WTC11 (cell line): ENCODE measurements around the gene ATG7. TPM values are rescaled to one million over a fixed set of nuclear protein-coding genes. Genes with fewer than 3 reads are reported as not detected.
A peak's percentile ranks its signal among the peaks of the same experiment; 100 is the strongest.

ENCODE experiments used
- ATAC-seq: fragments of 200-7000 bp; cut with Tn5 transposase; 2 replicates; pipeline ENCODE4 v1.10.0; 2021; ENCODE audit warnings: mild to moderate bottlenecking, moderate library complexity
- CTCF ChIA-PET: fragments of 300-600 bp; sonication (Branson Sonifier 250); formaldehyde crosslinking; loops from one replicate; lab custom pipeline; 2021; ENCODE audit warnings: antibody characterized with exemption; lab: Charles Lee
- POLR2A ChIA-PET: fragments of 350-600 bp; sonication (Branson Sonifier 250); formaldehyde crosslinking; loops from one replicate; lab custom pipeline; 2021; ENCODE audit warnings: antibody characterized with exemption; lab: Charles Lee
- DNase-seq: peaks from one replicate; pipeline ENCODE4 v3.0.0; 2021; ENCODE audit warnings: low spot score
- H3K27ac Mint-ChIP-seq: 2 replicates; pipeline ENCODE4 v1.8.0; 2021; ENCODE audit warnings: mixed read lengths
- H3K27me3 Mint-ChIP-seq: 2 replicates; pipeline ENCODE4 v1.8.0; 2021; ENCODE audit warnings: low read depth, mild to moderate bottlenecking, moderate library complexity, mixed read lengths
- H3K36me3 Mint-ChIP-seq: 2 replicates; pipeline ENCODE4 v1.8.0; 2021; ENCODE audit warnings: mixed read lengths
- H3K4me1 Mint-ChIP-seq: 2 replicates; pipeline ENCODE4 v1.8.0; 2022; ENCODE audit warnings: mixed read lengths
- H3K4me3 Mint-ChIP-seq: 2 replicates; pipeline ENCODE4 v1.8.0; 2021; ENCODE audit warnings: mild to moderate bottlenecking, moderate library complexity, mixed read lengths
- H3K9me3 Mint-ChIP-seq: 2 replicates; pipeline ENCODE4 v1.8.0; 2021; ENCODE audit warnings: mixed read lengths
- AFF4 ChIP-seq: sonication (generic); formaldehyde crosslinking; IDR thresholded peaks from 2 replicates; pipeline ENCODE4 v1.8.1; 2023; ENCODE audit warnings: mild to moderate bottlenecking, missing genetic modification reagents, borderline replicate concordance
- ATF2 ChIP-seq: sonication (generic); formaldehyde crosslinking; IDR thresholded peaks from 2 replicates; pipeline ENCODE4 v1.8.1; 2022; ENCODE audit warnings: low read depth, missing genetic modification reagents, borderline replicate concordance
- ATF6 ChIP-seq: sonication (generic); formaldehyde crosslinking; IDR thresholded peaks from 2 replicates; pipeline ENCODE4 v1.8.1; 2023; ENCODE audit warnings: mild to moderate bottlenecking, missing genetic modification reagents
- CTCF ChIP-seq: fragments of 200-600 bp; IDR thresholded peaks from 2 replicates; pipeline ENCODE4 v1.8.0; 2022; ENCODE audit warnings: antibody characterized with exemption
- E2F4 ChIP-seq: sonication (generic); formaldehyde crosslinking; IDR thresholded peaks from 2 replicates; pipeline ENCODE4 v1.8.1; 2022; ENCODE audit warnings: low read depth, mild to moderate bottlenecking, moderate library complexity, missing genetic modification reagents, borderline replicate concordance
- ETV6 ChIP-seq: sonication (generic); formaldehyde crosslinking; IDR thresholded peaks from 2 replicates; pipeline ENCODE4 v1.8.1; 2022; ENCODE audit warnings: mild to moderate bottlenecking, missing genetic modification reagents
- FOXJ3 ChIP-seq: sonication (generic); formaldehyde crosslinking; IDR thresholded peaks from 2 replicates; pipeline ENCODE4 v1.9.0; 2021; ENCODE audit warnings: missing genetic modification reagents, mild to moderate bottlenecking, borderline replicate concordance
- FOXP1 ChIP-seq: sonication (generic); formaldehyde crosslinking; IDR thresholded peaks from 2 replicates; pipeline ENCODE4 v1.8.0; 2022; ENCODE audit warnings: missing genetic modification reagents, mild to moderate bottlenecking, moderate library complexity, borderline replicate concordance
- TEAD4 ChIP-seq: sonication (generic); formaldehyde crosslinking; IDR thresholded peaks from 2 replicates; pipeline ENCODE4 v1.8.0; 2022; ENCODE audit warnings: mild to moderate bottlenecking, missing genetic modification reagents
- ZBTB21 ChIP-seq: sonication (generic); formaldehyde crosslinking; IDR thresholded peaks from 2 replicates; pipeline ENCODE4 v1.8.1; 2023; ENCODE audit warnings: mild to moderate bottlenecking, missing genetic modification reagents, borderline replicate concordance
- ZNF281 ChIP-seq: sonication (generic); formaldehyde crosslinking; IDR thresholded peaks from 2 replicates; pipeline ENCODE4 v1.8.0; 2023; ENCODE audit warnings: mild to moderate bottlenecking, missing genetic modification reagents
- ZNF423 ChIP-seq: fragments of 250-450 bp; sonication (Bioruptor Pico); IDR thresholded peaks from 2 replicates; pipeline ENCODE4 v2.1.2; 2022; ENCODE audit warnings: mild to moderate bottlenecking, moderate library complexity
- ZNF532 ChIP-seq: fragments of 250-450 bp; sonication (Bioruptor Pico); IDR thresholded peaks from 2 replicates; pipeline ENCODE4 v1.9.0; 2021; ENCODE audit warnings: mild to moderate bottlenecking, borderline replicate concordance
- ZSCAN18 ChIP-seq: fragments of 250-450 bp; sonication (Bioruptor Pico); IDR thresholded peaks from 2 replicates; pipeline ENCODE4 v2.1.2; 2022; ENCODE audit warnings: mild to moderate bottlenecking, moderate library complexity
- total RNA-seq: library from RNA; stranded (reverse); gene quantifications from 3 replicates; pipeline ENCODE4 v1.2.3, GENCODE V29; 2021

Gene ATG7
- total RNA-seq, 1 experiment from 2014 or later, result 17.5 TPM

- ChIA-PET CTCF (no interaction called here), POLR2A (no interaction called here)
- DNase-seq (no peak), ATAC-seq (no peak)
- Mint-ChIP-seq H3K36me3 (peaks cover 12% of the 10 kb centered on the region), H3K9me3 (peaks cover 14% of the 10 kb centered on the region), H3K4me1 (peaks cover 21% of the 10 kb centered on the region), H3K27ac (peak overlapping the region; percentile 13), H3K4me3 (no peak overlapping the region), H3K27me3 (peaks cover 3% of the 10 kb centered on the region; the same call in 1 of the 2 replicates)
- TF ChIP-seq ZNF532 (no peak), TEAD4 (CRISPR knock-in tag) (no peak), ATF2 (CRISPR knock-in tag) (no peak), AFF4 (no peak), FOXP1 (CRISPR knock-in tag) (no peak), ZSCAN18 (CRISPR knock-in tag) (no peak), ETV6 (no peak), ZNF281 (CRISPR knock-in tag) (no peak), CTCF (no peak), ZBTB21 (no peak), ZNF423 (CRISPR knock-in tag) (no peak), FOXJ3 (CRISPR knock-in tag) (no peak), ATF6 (no peak), E2F4 (CRISPR knock-in tag) (no peak)
These were observed 226.0 kb downstream of the ATG7 start for GRCh38 chr3:11498177-11498576.
